ENCODE data around the gene RACK1.
"Not testable (repeated sequence)": the region's sequence is repeated elsewhere in the genome, so short reads cannot be mapped to it uniquely, and the experiment has no call there.

Gene RACK1

DNA sequence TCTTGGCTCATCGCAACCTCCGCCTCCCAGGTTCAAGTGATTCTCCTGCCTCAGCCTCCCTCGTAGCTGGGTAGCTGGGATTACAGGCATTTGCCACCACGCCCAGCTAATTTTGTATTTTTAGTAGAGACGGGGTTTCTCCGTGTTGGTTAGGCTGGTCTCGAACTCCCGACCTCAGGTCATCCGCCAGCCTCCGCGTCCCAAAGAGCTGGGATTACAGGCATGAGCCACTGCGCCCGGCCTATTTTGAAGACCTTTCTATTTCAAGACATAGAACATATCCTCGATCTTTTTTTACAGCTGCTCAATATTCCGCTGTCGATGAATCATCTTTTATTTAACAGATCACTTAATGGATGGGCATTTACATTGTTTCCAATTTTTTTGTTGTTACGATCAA, 33.0 kb downstream of the RACK1 start:
- not testable (repeated sequence) for DNase-seq

DNA sequence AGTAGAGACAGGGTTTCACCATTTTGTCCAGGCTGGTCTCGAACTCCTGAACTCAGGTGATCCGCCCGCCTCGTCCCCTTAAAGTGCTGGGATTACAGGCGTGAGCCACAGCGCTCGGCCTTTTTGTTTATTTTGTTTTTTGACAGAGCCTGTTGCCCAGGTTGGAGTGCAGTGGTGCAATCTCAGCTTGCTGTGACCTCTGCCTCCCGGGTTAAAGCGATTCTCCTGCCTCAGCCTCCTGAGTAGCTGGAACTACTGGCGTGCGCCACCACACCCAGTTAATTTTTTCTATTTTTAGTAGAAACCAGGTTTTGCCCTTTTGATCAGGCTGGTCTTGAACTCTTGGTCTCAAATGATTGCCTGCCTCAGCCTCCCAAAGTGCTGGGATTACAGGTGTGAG, 33.6 kb downstream of the RACK1 start:
- DNase-seq: not testable (repeated sequence)

DNA sequence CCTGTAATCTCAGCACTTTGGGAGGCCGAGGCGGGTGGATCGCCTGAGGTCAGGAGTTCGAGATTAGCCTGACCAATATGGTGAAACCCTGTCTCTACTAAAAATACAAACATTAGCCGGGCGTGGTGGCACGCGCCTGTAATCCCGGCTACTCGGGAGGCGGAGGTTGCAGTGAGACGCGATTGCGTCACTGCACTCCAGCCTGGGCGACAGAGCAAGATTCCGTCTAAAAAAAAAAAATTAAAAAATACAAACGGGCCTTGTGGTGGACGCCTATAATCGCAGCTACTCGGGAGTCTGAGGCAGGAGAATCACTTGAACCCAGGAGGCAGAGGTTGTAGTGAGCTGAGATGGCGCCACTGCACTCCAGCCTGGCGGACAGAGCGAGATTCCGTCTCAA, 34.7 kb downstream of the RACK1 start:
- DNase-seq: not testable (repeated sequence)

DNA sequence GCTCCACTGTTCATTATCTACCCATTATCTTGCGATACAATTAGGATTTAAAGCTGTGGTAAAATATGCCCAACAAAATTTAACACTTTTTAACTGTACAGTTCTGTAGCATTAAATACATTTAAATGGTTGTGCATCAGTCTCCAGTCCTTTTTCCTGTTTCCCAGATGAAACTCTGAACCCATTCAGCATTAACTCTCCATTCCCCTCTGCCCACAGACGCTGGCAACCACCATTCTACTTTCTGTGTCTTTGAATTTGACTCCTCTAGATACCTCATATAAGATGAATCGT, 35.8 kb downstream of the RACK1 start:
- DNase-seq: no peak

DNA sequence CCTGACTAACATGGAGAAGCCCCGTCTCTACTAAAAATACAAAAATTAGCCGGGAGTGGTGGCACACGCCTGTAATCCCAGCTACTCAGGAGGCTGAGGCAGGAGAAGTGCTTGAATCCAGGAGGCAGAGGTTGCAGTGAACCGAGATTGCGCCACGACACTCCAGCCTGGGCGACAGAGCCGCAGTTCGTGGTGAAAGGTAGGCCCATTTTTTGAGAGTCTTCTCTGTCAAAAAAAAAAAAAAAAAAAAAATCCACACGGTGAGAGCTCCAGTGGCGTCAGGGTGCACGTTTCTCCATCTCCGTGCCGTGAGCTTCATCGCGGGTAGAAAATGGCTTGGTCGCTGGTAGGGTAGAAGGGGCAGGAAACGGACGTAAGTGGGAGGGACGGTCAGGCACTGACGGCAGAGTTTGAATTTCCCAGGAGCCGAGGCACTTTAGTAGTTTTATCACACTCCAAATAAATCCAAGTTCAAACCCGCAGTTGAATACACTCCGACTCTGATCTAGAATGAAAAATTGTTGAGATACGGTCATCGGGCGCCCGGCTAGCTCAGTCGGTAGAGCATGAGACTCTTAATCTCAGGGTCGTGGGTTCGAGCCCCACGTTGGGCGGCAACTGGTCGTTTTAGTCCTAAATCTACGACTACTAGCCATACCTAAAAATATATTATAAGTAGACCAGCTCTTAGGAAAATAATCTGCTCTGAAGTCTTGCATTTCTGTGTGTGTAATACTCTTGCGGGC, 36.3 kb downstream of the RACK1 start:
- DNase-seq: peak; percentile 93

DNA sequence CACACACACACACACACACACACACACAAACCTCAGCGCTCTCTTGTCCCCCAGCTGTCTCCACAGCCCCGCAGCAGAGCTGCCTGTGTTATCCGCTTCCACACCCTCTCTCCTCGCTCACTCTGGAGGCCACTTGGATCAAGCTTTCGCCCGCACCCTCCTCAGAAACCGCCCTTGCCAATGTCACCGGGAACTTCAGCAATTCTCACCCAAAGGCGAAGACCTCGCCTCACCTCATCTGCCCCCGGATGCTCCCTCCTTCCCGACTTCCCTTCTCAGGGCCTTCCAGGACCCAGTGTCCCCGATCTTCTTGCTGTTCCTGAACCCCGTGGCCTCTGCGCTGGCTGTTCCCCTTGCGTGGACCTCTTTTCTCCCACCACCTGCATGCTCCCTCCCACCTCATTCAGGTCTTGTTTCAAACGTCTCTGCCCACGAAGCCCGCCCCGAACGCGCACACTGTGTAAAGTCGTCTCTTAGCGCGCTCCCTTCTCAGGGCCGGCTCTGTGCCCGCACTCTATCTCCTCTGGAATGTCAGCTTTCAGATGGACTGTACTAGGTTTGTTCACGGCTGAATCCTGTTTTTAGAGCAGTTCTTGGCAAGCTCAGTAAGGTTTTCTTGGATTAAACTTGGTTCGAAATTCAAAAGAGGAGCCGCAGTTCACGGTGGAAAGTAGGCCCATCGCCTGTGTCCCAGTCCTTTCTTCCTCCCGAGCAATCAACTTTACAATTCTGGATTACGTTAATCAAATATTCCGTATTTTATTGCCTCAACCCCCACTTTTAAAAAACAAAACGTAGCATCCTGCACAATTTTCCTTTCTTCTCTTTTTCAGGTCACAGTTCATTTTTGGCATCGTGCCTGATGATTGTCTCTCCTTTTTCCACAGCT, 37.7 kb downstream of the RACK1 start:
- DNase-seq: no peak

DNA sequence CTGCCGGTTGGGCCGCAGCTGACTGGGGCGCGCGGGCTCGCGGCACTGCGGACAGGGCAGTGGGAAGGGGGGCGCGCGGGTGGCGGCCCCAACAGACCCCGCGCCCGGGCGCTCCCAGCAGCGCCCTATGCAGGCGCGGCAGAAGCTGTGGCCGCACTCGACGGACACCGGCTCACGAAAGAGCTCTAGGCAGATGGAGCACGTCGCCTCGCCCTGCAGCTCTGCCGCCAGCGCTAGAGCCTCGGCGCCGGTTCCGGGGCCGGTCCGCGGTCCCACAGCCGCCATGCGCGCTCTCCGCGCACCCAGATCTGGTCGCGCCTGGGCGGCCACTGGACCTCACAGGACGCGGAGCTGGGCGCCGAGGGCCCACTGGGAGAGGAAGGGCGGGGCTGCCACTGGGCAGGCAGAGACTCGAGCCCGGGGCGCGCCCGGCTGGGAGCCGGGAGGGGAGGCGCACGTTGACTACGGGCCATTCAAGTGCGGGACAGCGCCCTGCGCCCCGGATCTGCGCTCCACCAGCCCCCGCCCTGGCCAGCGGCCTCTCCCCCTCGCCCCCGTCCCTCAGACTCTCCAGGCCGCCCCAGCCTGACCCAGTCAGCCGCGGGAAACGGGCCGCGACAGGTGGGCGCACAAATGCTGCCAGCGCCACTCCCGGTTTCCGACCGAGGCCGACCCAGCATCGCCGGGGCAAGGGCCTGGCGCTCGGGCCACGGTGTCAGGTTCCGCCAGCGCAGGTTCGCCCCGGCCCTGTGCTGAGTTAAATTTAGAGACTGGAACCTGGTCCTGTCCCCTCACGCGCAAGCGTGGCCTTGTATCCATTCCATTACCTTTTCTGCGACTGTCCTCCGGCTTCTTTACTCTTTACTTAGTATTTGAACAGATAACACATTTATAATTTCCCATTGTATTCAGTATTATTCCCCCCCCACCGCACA, 38.6 kb downstream of the RACK1 start, which contains the start of gene TRIM7:
Gene TRIM7 (minus strand): TSS at position 371 of the 935 bp plus-strand sequence. CDS start 86 bp downstream, at position 285.
- peak; percentile 37 for DNase-seq

DNA sequence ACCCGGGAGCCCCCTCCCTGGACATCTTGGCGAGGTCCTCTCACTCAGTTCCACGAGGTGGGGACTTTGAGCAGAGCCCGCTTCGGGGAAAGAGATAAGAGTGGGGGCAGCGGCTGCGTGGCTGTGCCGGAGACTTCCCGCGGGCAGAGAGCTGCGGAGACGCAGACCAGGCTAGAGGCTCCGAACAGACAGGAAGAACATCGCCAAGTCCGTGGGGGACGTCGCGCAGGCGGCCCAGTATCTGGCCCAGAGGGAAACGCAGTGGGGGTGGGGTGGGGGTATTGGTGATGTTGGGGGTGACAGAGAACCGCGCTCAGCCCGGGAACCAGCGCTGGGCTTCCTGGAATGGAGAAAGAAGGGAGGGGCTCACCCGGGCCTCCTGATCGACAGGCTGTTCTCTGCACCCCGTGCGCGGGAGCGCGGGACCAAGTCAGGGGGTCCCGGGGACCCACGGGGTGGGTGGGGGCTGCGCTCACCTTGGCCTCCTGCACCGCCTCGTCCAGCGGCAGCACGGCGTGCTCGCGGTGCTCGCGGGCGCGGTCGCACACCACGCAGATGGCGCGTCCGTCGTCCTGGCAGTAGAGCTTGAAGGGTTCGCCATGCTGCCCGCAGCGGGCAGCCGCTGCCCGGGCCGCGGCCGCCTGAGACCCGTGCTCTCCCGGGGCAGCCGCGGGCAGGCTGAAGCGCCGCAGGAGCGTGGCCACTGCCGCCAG, 39.4 kb downstream of the RACK1 start:
- DNase-seq: peak; percentile 14

DNA sequence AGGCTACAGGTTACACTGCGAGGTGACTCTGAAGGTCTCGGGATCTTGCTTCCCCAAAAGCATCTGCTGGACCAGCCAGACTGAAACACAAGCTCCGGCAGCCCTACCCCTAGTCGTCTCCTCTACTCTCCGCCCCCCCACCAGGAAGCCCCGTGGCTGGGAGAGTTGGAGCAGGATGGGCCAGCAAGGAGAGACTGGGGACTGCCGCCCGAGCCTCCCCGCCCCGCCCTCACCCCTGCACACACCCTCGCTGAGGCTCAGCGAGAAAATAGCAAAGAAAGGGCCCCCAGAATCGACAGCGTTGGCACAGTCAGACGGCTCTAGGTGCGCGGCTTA, 40.0 kb downstream of the RACK1 start:
- no peak for DNase-seq

DNA sequence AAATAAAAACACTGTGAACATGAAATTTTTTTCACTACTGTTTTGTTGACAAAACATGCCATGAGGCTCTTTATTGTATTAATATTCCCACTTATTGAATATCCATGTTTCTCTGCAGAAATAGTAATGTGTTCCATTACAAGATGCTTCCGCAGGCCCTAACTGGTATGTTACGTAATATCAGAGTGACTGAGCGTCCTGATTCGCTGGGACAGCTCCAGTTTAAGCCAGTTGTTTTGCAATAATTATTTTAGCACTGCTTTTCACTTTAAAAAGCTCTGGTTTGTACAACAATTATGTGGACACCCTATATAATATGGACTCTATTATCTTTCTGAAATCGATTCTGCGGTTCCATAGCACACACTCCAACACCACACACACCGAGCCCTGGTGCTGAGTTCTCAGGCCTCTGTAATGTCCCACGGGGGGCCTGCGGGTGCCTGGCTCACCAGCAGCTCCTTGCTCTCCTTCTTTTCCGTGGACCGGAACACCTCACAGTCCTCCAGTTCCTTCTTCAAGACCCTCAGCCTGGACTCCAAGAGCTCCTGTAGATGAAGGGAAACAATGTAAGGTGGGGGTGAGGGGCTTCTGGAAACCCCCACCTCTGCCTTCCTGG, 40.5 kb downstream of the RACK1 start:
- DNase-seq: no peak

DNA sequence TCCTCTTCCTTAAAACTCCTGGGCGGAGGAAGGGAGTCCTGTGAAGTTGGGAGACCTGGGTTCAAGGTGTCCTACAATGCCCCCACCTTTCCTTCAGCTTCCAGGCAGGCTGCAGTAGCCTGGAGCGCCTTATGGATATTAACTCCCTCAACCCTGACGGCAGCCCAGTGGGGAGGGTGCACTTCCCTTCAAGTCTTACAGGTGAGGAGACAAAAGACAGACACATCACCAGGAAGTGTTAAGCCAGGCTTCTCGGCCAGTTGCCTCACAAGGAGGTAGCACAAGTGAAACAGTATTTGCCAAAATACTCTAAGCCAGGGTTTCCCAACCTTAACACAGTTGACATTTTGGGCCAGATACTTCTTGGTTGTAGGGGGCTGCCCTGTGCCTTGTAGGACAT, 42.9 kb downstream of the RACK1 start:
- DNase-seq: no peak

DNA sequence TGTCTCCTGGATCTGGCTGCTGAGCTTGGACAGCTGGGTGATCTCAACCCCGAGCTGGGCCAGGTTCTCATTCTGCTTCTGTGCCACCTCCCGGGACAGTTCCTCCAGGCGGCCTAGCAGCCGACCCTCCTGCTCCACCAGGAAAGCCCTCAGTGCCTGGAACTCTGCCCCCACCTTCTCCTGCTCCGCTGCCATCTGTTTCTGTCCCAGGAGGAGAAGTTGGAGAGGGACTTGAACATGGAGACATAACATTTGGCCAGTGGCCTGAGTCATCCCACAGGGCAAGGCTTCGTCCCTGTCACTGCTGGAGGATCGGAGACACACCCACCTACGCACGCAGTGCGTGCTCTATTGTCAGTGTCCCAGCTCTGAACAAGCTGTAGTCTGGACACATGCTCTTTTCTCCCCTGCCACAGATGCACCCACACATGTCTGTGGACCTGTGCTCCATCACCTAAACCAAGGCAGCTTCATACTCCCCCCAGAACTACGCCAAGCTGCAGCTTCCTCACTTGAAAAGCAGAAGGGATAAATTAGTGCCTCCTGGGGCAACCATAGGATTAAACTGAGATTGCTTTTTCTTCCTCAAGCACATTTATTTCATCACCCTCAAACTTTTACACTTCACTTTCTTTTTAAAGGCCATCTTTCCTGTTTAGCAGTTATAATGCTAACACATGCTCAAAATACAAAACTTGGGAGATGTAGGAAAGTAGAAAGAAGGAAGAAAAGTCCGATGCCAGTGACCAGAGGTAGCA, 43.6 kb downstream of the RACK1 start:
- DNase-seq: no peak

DNA sequence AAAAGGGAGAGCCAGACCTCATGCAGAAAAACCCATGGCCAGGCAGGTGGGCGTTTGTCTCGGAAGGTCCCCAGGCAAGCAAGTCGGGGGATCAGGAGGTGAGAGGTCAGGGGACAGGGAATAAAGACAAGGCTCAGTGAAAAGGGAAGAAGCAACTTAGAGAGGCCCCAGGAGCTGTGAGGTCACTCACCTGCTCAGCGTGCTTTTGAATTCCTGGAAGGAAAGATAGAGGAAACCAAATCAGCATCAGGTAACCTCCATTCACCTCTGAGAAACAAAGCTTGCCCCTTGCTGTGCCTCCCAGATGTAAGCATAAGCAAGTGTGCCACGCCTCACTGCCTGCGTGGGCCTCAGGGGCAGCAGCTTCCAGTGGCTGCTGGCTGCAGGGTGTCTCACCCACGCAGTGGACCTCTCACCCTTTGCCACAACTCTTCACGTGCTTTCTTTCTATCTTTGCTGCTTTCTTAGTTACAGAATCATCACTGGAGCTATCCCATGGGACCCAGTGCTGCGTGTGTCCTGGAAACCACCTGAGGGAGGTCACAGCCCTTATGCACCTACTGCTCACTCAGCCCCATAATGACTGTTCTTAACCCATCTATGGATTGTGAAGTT, 44.7 kb downstream of the RACK1 start:
- DNase-seq: no peak

DNA sequence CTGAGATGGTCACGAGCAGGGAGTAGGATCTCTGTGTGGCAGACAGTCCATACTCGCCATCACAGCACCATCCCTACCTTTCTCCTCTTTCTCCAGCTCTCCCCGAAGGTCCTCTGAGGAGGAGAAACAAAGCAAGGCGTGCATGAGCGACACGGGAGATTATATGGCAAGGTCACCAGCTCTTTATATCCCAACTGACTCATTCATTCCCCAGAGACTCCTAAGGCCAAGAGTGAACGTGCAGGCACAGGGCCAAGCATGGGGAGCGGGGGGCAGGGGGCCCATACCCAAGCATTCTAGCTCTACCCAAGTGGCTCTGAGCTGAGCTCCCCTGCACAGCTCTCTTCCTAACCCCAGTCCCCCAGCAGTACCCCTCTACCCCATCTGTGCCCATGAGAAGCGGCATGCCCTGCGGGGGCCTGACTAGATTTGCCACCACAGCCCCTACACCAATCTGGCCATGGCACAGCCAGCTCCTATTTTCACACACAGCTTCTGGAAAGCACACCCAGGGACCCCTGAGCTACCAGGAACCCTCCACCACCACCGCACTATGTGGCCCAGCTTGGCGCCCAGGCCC, 45.5 kb downstream of the RACK1 start:
- no peak for DNase-seq

DNA sequence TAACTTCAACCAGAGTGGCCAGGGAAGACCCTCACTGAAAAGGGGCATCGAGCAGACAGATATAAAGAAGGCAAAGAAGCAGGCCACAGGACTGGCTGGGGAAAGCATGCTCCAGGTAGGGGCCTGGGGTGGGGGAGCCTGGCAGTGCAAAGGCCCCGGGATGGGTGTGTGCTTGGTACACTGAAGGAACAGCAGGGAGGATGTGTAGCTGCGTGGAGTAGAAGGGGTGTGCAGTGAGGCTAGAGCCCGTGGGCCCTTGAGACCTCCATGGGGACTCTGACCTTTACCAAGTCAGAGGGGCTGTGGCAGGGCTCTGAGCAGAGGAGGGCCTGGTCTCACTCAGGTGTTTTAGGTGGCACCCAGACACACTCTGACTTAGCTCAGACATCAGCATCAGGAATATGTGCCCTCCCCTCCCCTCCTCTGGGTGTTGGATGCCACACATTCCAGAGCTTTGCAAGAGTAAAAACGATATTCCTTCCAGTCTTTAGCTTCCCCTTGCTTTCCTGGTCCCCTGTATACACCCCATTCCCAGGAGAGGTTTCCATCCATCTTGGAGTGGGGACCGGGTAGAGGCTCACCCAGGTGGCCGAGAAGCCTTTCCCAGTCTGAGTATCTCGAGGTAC, 46.3 kb downstream of the RACK1 start:
- DNase-seq: no peak

DNA sequence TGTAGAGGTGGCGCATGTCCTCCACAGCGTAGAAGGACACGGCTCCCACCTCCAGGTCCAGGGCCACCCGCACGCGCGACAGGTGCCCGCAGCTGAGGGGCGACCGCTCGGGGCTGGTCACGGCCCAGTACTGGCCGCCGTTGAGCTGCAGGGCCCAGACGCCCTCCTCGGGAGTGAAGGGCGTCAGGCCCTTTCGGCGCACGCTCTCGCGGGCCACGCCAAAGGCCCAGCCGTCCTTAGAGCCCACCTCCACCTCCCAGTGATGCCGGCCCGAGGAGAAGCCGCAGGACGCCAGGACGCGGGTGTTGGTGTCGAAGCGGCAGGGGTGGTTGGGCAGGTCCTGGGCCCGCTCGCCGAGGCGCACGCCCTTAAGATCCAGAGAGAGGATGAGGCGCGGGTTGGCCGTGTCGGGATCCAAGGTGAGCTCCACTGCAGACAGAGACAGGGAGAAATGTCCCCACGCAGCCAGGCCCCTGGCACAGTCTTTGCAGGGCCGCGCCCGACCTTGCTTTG, 48.4 kb downstream of the RACK1 start:
- no peak for DNase-seq

DNA sequence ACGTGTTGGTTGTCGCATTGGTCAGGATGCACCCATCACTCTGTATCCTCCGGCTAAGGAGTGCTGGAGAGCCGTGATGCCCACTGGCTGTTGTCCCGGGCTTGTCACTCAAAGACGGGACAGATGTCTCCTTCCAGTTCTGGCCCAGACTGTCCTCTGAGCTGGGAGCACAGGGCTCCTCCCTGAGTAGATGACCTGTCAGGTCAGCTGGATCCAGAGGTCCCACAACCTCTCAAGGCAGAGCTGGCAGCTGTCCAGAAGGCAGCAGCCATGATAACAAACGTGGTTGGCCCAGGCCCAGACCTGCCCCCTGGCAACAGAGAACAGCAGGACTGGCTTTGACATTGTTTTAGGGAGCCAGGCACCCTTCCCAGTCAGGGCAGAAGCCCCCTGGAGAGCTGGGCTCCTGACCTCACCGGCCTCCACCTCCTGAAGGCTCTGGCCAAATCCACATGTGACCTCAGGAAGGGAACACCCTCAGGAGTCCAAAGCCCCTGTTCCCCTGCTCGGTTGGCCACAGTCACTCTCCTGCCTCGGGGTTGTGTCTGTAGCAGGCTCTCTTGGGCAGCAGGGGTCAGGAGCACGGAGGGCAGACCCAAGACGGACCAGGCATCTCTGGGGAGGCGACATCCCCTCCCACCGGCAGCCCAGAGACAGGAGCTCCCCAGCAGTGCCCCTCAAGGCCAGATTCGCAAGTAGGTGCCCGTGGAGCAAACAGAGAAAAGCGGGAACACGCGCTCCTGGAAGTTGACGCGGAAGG, 49.0 kb downstream of the RACK1 start:
- DNase-seq: no peak

DNA sequence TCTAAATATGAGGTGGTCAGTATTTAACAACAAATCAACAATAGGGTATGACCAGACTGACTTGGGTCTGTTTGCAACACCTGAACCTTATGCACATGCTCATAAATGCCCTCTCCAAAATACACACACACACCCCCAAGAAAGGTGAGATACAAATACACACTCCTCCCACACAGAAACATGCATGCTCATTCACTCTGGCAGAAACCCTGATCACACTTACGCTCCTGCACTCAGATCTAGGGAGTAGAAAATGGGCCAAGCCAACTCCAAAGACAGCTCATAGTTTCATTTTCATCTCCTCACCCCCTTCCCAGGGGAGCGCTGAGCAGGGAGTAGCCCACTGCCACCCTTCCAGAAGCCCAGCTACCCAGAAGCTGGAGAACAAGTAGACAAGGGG, 50.0 kb downstream of the RACK1 start:
- no peak for DNase-seq

All from HCEC 1CT (cell line).